ENCODE measurements around the gene STOM.

- no peak for TF ChIP-seq REST (IDR thresholded peaks at IDR 0.05; ENCODE audit: insufficient read depth in 1 of 2, low read depth in 2 of 2, low read length in 2 of 2)
- no peak for TF ChIP-seq POLR2AphosphoS5 (IDR thresholded peaks at IDR 0.05; ENCODE audit: low read depth, low read length)
These were observed 35.8 kb upstream of the STOM start for GRCh38 chr9:121405899-121406298.
